Heart right ventricle (tissue), 16 donors: ENCODE results near the gene ABI2. TPM values are rescaled to one million over a fixed set of nuclear protein-coding genes. Genes with fewer than 3 reads are reported as not detected.

Experiments
- ATAC-seq, 8 donors: fragments of 200-7000 bp; cut with Tn5 transposase; one replicate each; pipeline ENCODE4 v1.9.1; 2020; ENCODE audit warnings: mild to moderate bottlenecking in 8 of 8, moderate library complexity in 8 of 8, moderate number of reproducible peaks in 1 of 8
- DNase-seq, 2 donors: peaks; one replicate each; pipeline ENCODE4 v3.0.0-alpha.2; 2020
- H3K27ac ChIP-seq, 10 donors: fragments of 200-600 bp; sonication (generic) in 2 of 10; one replicate each; pipeline versions ENCODE4 v1.5.0 to v1.8.0; 2020 to 2022; ENCODE audit warnings: mild to moderate bottlenecking in 3 of 10
- H3K27me3 ChIP-seq, 7 donors: fragments of 200-600 bp; one replicate each; pipeline ENCODE4 v1.8.0; 2021 to 2022; ENCODE audit warnings: mild to moderate bottlenecking in 2 of 7
- H3K36me3 ChIP-seq, 9 donors: fragments of 200-600 bp; sonication (generic) in 1 of 9; one replicate each; pipeline versions ENCODE4 v1.5.0 to v1.8.0; 2020 to 2022; ENCODE audit warnings: mild to moderate bottlenecking in 2 of 9
- H3K4me1 ChIP-seq, 9 donors: fragments of 200-600 bp; sonication (generic) in 1 of 9; one replicate each; pipeline versions ENCODE4 v1.5.0 to v1.8.0; 2020 to 2022; ENCODE audit warnings: mild to moderate bottlenecking in 4 of 9
- H3K4me3 ChIP-seq, 10 donors: fragments of 200-600 bp; sonication (generic) in 2 of 10; one replicate each; pipeline versions ENCODE4 v1.5.0 to v1.8.0; 2020 to 2022; ENCODE audit warnings: mild to moderate bottlenecking in 7 of 10, moderate library complexity in 2 of 10
- H3K9me3 ChIP-seq, 11 donors: fragments of 200-600 bp in 10 of 11; sonication (generic) in 2 of 11; one replicate each; pipeline versions ENCODE4 v1.5.0 to v1.8.0; 2013 to 2022; ENCODE audit warnings: mild to moderate bottlenecking in 2 of 11, control low read depth in 1 of 11, moderate library complexity in 1 of 11
- CTCF ChIP-seq, 9 donors: fragments of 200-600 bp; sonication (generic) in 2 of 9; IDR thresholded peaks; one replicate each; pipeline versions ENCODE4 v1.5.0 to v1.8.0; 2021 to 2022; ENCODE audit warnings: antibody characterized with exemption in 9 of 9, mild to moderate bottlenecking in 5 of 9, moderate library complexity in 1 of 9
- WGBS, 2 donors: extraction: QIAGEN DNeasy Blood & Tissue Kit; methylation state at CpG; one replicate each; pipeline ENCODE4 v1.1.7; 2013; ENCODE audit warnings: inconsistent platforms in 1 of 2; 5-methylcytosine and 5-hydroxymethylcytosine counted together
- intact Hi-C, 10 donors: fragments of 100-400 bp; cut with DNase I; formaldehyde crosslinking; loops; one replicate each; pipeline versions ENCODE4 v1.11.1 to v1.14.2; 2022
- polyA plus RNA-seq, 2 donors: library from polyadenylated mRNA; stranded (reverse); fragments of 200-250 nt; gene quantifications; one replicate each; pipeline ENCODE4 v1.2.3, GENCODE V29; 2013
- total RNA-seq, 10 donors: library from RNA; stranded (reverse); fragmentation: NEBNext Ultra II Directional in 3 of 10; extraction: Animal tissue kit (Norgen Biotek cat#: 25700) in 3 of 10; gene quantifications; one replicate each; pipeline versions ENCODE4 v1.2.1 to v1.2.4, GENCODE V29; 2021 to 2023
- donor health status: Arrhythmogenic right ventricular cardiomyopathy.
- donor health status: ischemic (EF 13 %, LVEDD 7.1; RV severe dilation, severe dysfunction).
- donor health status: healthy with polysubstance abuse.
- donor health status: DM: no; HTN: yes; CAD: no.
- donor health status: DM: no; HTN: no; CAD: no.
- donor health status: ischemic (EF 25% LVEDD 6.9; RV normal size, moderate dysfunction).
- donor health status: ischemic (EF 25% LVEDD 5.7; RV mildly dilated, moderate dysfunction).
- donor health status: healthy.
- donor health status: DM: yes; HTN: yes; CAD: no.
- donor health status: Ischemic cardiomyopathy.
- donor health status: ischemic (EF 35%, LVEDD 5.7; RV mildly dilated, moderate dysfunction).
- donor health status: nonischemic (EF 11% LVEDD 7.7; RV severe dilation, severe dysfunction).
- donor health status: DM: yes; HTN: yes; CAD: no.
- donor health status: PGD.
- donor health status: ischemic (EF 29% LVEDD 5.4; RV normal size, mild dysfunction).
- donor health status: nonischemic (EF 23%, LVEDD 6.1; RV moderate dilation, normal function).

ABI2 gene
- total and polyA plus RNA-seq, 12 donors = 12.9 to 76.8 (median 55.7) TPM

GRCh38 chr2:203327582-203327900 lies 653 bp upstream of the ABI2 start:
- DNase-seq = no peak
- intact Hi-C loops = loop anchor here in 3 of 10 donors (5.0 to 10.0 kb wide), 3 partner anchors 70 to 127 kb away; partner anchors contain the start of gene CYP20A1 (in 1 of the 3)
- peak overlapping the region; percentile 71 to 100 (median 94) for H3K4me3 ChIP-seq
- no peaks in the 10 kb centered on the region for H3K27me3 ChIP-seq
- H3K9me3 ChIP-seq = no peaks in the 10 kb centered on the region
- peaks cover 0 to 33% (median 20%) of the 10 kb centered on the region in 9 donors for H3K4me1 ChIP-seq
- H3K27ac ChIP-seq = peak overlapping the region; percentile 57 to 95 (median 88)
- WGBS, 2 donors = 8% methylated on average over 7 of the region's 7 CpGs
- ATAC-seq = peak in 3 of 8 donors; percentile 8 to 17 (median 9)
- H3K36me3 ChIP-seq = no peaks in the 10 kb centered on the region
- no peak for TF ChIP-seq CTCF (IDR thresholded peaks at IDR 0.05)

GRCh38 chr2:203328760-203329540 lies 756 bp downstream of the ABI2 start:
- peaks cover 0 to 47% (median 23%) of the 10 kb centered on the region in 9 donors for H3K4me1 ChIP-seq
- H3K4me3 ChIP-seq = peak overlapping the region; percentile 71 to 100 (median 94)
- H3K9me3 ChIP-seq = no peaks in the 10 kb centered on the region
- intact Hi-C loops = loop anchor here in 3 of 10 donors (5.0 to 10.0 kb wide), 3 partner anchors 68 to 126 kb away; partner anchors contain the start of gene CYP20A1 (in 1 of the 3)
- DNase-seq (peak; percentile 39 to 57), ATAC-seq (peak; percentile 50 to 79 (median 70))
- 1% methylated on average over 31 of the region's 31 CpGs for WGBS, 2 donors
- H3K27me3 ChIP-seq = no peaks in the 10 kb centered on the region
- TF ChIP-seq CTCF (IDR thresholded peaks at IDR 0.05) = no peak
- peak overlapping the region; percentile 57 to 95 (median 88) for H3K27ac ChIP-seq
- H3K36me3 ChIP-seq = no peaks in the 10 kb centered on the region

GRCh38 chr2:203330434-203330833 lies 2.2 kb downstream of the ABI2 start:
- no peak for DNase-seq
- Histone ChIP-seq H3K27ac (no peak overlapping the region), H3K27me3 (no peaks in the 10 kb centered on the region), H3K4me1 (peaks cover 0 to 48% (median 23%) of the 10 kb centered on the region in 9 donors), H3K9me3 (no peaks in the 10 kb centered on the region), H3K36me3 (peaks cover 0 to 14% (median 0%) of the 10 kb centered on the region in 9 donors), H3K4me3 (no peak overlapping the region)
- TF ChIP-seq CTCF (IDR thresholded peaks at IDR 0.05) = no peak
- intact Hi-C loops = no loop called here
- no peak for ATAC-seq

- Histone ChIP-seq H3K27ac (peak overlapping the region in 3 of 10 donors; percentile 5 to 52 (median 16)), H3K9me3 (no peaks in the 10 kb centered on the region), H3K27me3 (no peaks in the 10 kb centered on the region), H3K4me3 (no peak overlapping the region), H3K4me1 (peaks cover 0 to 54% (median 17%) of the 10 kb centered on the region in 9 donors), H3K36me3 (peaks cover 0 to 18% (median 0%) of the 10 kb centered on the region in 9 donors)
- 44 to 69% methylated on average over 4 of the region's 4 CpGs for WGBS, 2 donors
- DNase-seq (peak in 1 of 2 donors; percentile 28), ATAC-seq (peak in 6 of 8 donors; percentile 43 to 74 (median 61))
- TF ChIP-seq CTCF (IDR thresholded peaks at IDR 0.05) = no peak
- intact Hi-C loops = no loop called here
Measured at GRCh38 chr2:203338322-203338721, 10.1 kb downstream of the ABI2 start.
